Thyroid gland (tissue), 4 donors: Measurements from ENCODE around the gene MBD6.

ENCODE experiments used
- POLR2A ChIP-seq, 2 donors: fragments of 450-650 bp; IDR thresholded peaks; one replicate each; pipeline ENCODE4 v1.6.1; 2017; ENCODE audit warnings: antibody characterized with exemption in 2 of 2, mild to moderate bottlenecking in 2 of 2, moderate library complexity in 1 of 2
- TF ChIP-seq, protein P1 (sequence below), 6 experiments: fragments of 200-600 bp in 3 of 6; fragments of 450-650 bp in 3 of 6; sonication (generic) in 3 of 6; IDR thresholded peaks; one replicate each; pipeline ENCODE4 v1.5.1; 2016 to 2019; ENCODE audit warnings: antibody characterized with exemption in 6 of 6, mild to moderate bottlenecking in 2 of 6, inconsistent platforms in 1 of 6, moderate library complexity in 1 of 6

DNA sequence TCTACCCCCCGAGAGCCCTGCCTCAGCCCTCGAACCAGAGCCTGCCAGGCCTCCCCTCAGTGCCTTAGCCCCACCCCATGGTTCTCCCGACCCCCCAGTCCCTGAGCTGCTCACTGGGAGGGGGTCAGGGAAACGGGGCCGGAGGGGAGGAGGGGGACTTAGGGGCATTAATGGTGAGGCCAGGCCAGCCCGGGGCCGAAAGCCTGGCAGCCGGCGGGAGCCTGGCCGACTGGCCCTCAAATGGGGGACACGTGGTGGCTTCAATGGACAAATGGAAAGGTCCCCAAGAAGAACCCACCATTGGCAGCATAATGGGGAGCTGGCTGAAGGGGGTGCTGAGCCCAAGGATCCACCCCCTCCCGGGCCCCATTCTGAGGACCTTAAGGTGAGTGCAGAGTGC, 5.6 kb downstream of the MBD6 start:
- TF ChIP-seq, protein P1, sequence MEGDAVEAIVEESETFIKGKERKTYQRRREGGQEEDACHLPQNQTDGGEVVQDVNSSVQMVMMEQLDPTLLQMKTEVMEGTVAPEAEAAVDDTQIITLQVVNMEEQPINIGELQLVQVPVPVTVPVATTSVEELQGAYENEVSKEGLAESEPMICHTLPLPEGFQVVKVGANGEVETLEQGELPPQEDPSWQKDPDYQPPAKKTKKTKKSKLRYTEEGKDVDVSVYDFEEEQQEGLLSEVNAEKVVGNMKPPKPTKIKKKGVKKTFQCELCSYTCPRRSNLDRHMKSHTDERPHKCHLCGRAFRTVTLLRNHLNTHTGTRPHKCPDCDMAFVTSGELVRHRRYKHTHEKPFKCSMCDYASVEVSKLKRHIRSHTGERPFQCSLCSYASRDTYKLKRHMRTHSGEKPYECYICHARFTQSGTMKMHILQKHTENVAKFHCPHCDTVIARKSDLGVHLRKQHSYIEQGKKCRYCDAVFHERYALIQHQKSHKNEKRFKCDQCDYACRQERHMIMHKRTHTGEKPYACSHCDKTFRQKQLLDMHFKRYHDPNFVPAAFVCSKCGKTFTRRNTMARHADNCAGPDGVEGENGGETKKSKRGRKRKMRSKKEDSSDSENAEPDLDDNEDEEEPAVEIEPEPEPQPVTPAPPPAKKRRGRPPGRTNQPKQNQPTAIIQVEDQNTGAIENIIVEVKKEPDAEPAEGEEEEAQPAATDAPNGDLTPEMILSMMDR (IDR thresholded peaks at IDR 0.05), result no peak
- no peak for TF ChIP-seq POLR2A (IDR thresholded peaks at IDR 0.05)
